Measurements from ENCODE around the gene SPATA31D3.

DNA sequence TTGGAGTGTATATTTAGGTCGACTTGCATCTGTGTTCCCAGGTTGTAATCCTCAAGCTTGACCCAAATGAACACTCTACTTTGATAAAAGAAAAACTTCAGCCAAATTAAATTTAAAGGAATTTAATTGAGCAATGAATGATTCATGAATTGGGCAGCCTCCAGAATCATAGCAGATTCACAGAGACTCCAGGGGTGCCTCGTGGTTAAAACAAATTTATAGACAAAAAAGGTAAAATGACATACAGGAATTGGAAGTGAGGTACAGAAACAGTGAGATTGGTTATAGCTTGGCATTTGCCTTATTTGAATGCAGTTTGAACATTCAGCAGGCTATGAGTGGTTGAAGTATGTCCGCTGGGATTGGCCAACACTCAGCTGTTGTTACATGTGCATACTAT, 36.6 kb upstream of the SPATA31D3 start:
- TF ChIP-seq, protein P1, sequence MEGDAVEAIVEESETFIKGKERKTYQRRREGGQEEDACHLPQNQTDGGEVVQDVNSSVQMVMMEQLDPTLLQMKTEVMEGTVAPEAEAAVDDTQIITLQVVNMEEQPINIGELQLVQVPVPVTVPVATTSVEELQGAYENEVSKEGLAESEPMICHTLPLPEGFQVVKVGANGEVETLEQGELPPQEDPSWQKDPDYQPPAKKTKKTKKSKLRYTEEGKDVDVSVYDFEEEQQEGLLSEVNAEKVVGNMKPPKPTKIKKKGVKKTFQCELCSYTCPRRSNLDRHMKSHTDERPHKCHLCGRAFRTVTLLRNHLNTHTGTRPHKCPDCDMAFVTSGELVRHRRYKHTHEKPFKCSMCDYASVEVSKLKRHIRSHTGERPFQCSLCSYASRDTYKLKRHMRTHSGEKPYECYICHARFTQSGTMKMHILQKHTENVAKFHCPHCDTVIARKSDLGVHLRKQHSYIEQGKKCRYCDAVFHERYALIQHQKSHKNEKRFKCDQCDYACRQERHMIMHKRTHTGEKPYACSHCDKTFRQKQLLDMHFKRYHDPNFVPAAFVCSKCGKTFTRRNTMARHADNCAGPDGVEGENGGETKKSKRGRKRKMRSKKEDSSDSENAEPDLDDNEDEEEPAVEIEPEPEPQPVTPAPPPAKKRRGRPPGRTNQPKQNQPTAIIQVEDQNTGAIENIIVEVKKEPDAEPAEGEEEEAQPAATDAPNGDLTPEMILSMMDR (IDR thresholded peaks at IDR 0.05): no peak
- TF ChIP-seq EP300 (IDR thresholded peaks at IDR 0.05) (no peak), POLR2A (IDR thresholded peaks at IDR 0.05) (no peak)

All from ovary (tissue), 3 donors.